GM12864 (cell line): Measurements from ENCODE around the gene GRIN1.

Experiments
- DNase-seq: peaks from one replicate; pipeline ENCODE4 v3.0.0-alpha.2; 2011; ENCODE audit warnings: low read depth
- H3K4me3 ChIP-seq: 2 replicates; pipeline ENCODE4 v1.5.1; 2011; ENCODE audit warnings: mild to moderate bottlenecking, low read depth, low read length, control low read depth
- CTCF ChIP-seq: IDR thresholded peaks from 2 replicates; pipeline ENCODE4 v1.5.1; 2011; ENCODE audit warnings: low read depth, mild to moderate bottlenecking, moderate library complexity, low read length, control low read depth, inconsistent platforms; ENCODE audit errors: missing control alignments

GRIN1 gene

DNA sequence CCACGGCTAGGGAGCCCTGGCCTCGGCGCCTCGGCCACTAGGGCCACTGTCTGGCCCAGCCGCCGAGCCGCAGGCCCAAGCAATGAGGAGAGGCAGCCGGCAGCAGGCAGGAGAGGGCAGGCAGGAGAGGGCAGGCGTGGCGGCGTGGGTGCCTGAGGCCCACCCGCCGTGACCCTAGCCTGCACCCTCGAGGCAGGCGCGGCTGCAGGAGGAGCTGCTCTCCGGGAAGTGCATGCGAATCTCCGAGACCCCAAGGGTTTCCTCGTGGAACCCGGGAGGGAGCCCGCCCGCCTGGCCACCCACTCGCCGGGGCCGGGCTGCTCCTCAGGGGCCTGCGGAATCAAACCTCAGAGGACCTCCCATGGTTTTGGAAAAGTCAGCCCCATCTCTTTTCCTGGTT is 9.3 kb downstream of the GRIN1 start:
- no peak for TF ChIP-seq CTCF
- DNase-seq, result no peak
- no peak overlapping the region for H3K4me3 ChIP-seq

GRCh38 chr9:137148661-137149060 is 9.7 kb downstream of the GRIN1 start:
- no peak for DNase-seq
- no peak overlapping the region for H3K4me3 ChIP-seq
- TF ChIP-seq CTCF, result no peak

GRCh38 chr9:137149363-137149762 is 10.4 kb downstream of the GRIN1 start:
- no peak for TF ChIP-seq CTCF
- DNase-seq, result no peak
- no peak overlapping the region; the same call in 1 of the 2 replicates for H3K4me3 ChIP-seq

GRCh38 chr9:137149942-137150616 is 11.1 kb downstream of the GRIN1 start:
- TF ChIP-seq CTCF, result no peak
- DNase-seq, result peak; percentile 54
- H3K4me3 ChIP-seq, result peak overlapping the region; percentile 22

- no peak for TF ChIP-seq CTCF
- no peak overlapping the region for H3K4me3 ChIP-seq
- peak; percentile 53 for DNase-seq
Measured at GRCh38 chr9:137150617-137151457, 11.9 kb downstream of the GRIN1 start.

- no peak for DNase-seq
- TF ChIP-seq CTCF, result no peak
- H3K4me3 ChIP-seq, result no peak overlapping the region
Measured at GRCh38 chr9:137152844-137153405, 14.0 kb downstream of the GRIN1 start.
